ENCODE measurements around the gene CD1C.
"Not testable (repeated sequence)": the region's sequence is repeated elsewhere in the genome, so short reads cannot be mapped to it uniquely, and the experiment has no call there.

The CD1C gene

GRCh38 chr1:158329733-158330132, 40.0 kb downstream of the CD1C start:
- no peak for DNase-seq

DNA sequence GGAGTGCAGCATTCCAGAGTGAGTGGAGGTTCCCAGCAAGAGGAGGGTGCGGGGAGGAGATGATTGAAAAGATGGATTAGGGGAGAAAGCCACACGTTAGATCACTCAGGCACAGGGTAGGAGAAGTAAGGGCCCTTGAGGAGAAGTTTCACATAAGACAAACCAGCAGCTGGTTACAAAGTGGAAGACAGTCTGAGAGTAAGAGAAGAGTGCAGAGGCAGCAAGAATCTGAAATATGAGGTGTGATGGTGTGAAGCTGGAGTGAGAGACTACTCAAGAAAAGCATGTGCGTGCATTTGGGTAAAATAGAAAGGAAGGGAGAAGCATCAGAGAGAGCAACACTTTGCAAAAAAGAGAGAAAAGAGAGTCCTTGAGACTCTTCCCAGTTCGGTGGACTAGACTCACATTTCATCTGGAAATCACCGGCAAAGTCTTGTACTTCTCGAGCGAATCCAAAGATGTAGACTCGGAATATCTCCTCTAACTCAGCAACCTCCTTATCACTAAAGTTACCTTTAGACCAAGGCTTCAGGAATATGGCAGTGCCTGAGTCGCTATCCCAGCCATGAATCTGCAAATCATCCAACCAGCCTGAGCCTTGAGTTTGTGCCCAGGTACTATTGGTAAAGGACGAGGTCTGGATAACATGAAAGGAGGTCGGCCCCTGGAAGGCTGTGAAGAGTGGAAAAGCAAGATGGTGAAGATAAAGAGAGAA, 40.8 kb downstream of the CD1C start:
- DNase-seq: no peak

GRCh38 chr1:158331106-158331425, 41.3 kb downstream of the CD1C start:
- no peak for DNase-seq

- no peak for DNase-seq
Measured at GRCh38 chr1:158331481-158332150, 41.9 kb downstream of the CD1C start, which contains the start of gene CD1B. TSS of gene CD1B (minus strand) at chr1:158331531. CDS start at chr1:158331423, 108 bp downstream.

- no peak for DNase-seq
Measured at GRCh38 chr1:158333405-158334155, 43.9 kb downstream of the CD1C start.

DNA sequence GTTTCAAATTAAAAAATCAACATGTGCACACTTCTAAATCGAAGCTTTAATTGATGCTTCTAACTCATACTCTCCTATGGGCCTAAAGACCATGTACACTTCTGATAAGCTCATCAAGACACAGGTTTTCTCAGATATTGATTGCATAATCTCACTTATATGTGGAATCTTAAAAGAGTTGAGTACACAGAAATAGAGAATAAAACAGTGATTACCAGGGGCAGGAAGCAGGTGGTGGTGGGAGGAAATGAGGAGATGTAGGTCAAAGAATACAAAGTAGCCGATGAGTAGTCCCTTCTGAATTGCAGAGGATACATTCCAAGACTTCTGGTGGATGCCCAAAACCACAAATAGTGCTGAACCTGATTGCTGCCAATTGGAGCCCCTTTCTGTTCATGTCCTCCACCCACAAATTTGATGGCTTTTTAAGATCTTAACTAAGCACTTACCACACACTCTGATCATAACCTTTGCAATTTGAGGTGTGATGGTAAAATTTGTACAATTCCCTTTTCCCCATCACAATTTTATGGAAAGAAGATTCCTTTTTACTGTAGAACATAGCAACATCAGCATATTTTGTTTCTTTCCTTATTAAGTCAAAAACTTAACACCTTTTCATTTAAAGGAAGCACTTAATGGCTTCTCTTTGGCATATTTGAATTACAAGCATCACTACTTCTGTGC, 44.9 kb downstream of the CD1C start:
- DNase-seq: no peak

GRCh38 chr1:158335213-158335532, 45.5 kb downstream of the CD1C start:
- no peak for DNase-seq

GRCh38 chr1:158336413-158336812, 46.7 kb downstream of the CD1C start:
- DNase-seq: not testable (repeated sequence)

Measured in islet precursor cell (in vitro differentiated cells).